HepG2 (cell line): Measurements from ENCODE around the gene PGM3. TPM values are rescaled to one million over a fixed set of nuclear protein-coding genes. Genes with fewer than 3 reads are reported as not detected.

ENCODE experiments used
- ADNP ChIP-seq: sonication (generic); formaldehyde crosslinking; IDR thresholded peaks from 2 replicates; pipeline ENCODE4 v1.4.0; 2020; ENCODE audit warnings: missing genetic modification reagents
- AGO1 ChIP-seq: fragments of 200-400 bp; formaldehyde crosslinking; IDR thresholded peaks from 2 replicates; pipeline ENCODE4 v1.6.1; 2017; ENCODE audit warnings: mild to moderate bottlenecking, low read depth, low read length, moderate library complexity; ENCODE audit not compliant: poor library complexity, severe bottlenecking
- ARHGAP35 ChIP-seq: sonication (generic); formaldehyde crosslinking; IDR thresholded peaks from 2 replicates; pipeline ENCODE4 v1.9.0; 2022; ENCODE audit warnings: mild to moderate bottlenecking, inconsistent platforms, moderate library complexity, missing genetic modification reagents, borderline replicate concordance
- ARID3A ChIP-seq: IDR thresholded peaks from 2 replicates; pipeline ENCODE4 v1.6.1; 2012; ENCODE audit warnings: low read depth, low read length, improper control_type of control experiment
- ARNT ChIP-seq: fragments of 450-650 bp; IDR thresholded peaks from 2 replicates; pipeline ENCODE4 v1.6.1; 2017
- FIP1L1 ChIP-seq: fragments of 200-400 bp; formaldehyde crosslinking; IDR thresholded peaks from 2 replicates; pipeline ENCODE4 v1.6.1; 2018; ENCODE audit warnings: low read depth, mild to moderate bottlenecking, low read length, moderate library complexity, borderline replicate concordance; ENCODE audit not compliant: insufficient read depth
- FLYWCH1 ChIP-seq: sonication (generic); formaldehyde crosslinking; IDR thresholded peaks from 2 replicates; pipeline ENCODE4 v1.8.1; 2023; ENCODE audit warnings: mild to moderate bottlenecking, missing genetic modification reagents
- GATAD1 ChIP-seq: IDR thresholded peaks from 2 replicates; pipeline ENCODE4 v1.6.1; 2016; ENCODE audit warnings: missing genetic modification reagents, missing compliant biosample characterization
- HNRNPK ChIP-seq: fragments of 200-400 bp; formaldehyde crosslinking; IDR thresholded peaks from 2 replicates; pipeline ENCODE4 v1.6.1; 2018; ENCODE audit warnings: low read length, low read depth, moderate library complexity, mild to moderate bottlenecking; ENCODE audit not compliant: poor library complexity, severe bottlenecking
- KAT8 ChIP-seq: IDR thresholded peaks from 2 replicates; pipeline ENCODE4 v1.6.1; 2016; ENCODE audit warnings: missing genetic modification reagents, missing compliant biosample characterization
- KMT2B ChIP-seq: IDR thresholded peaks from 2 replicates; pipeline ENCODE4 v1.6.1; 2016; ENCODE audit warnings: missing genetic modification reagents, missing compliant biosample characterization
- NFE2L2 ChIP-seq: fragments of 150-350 bp; IDR thresholded peaks from 2 replicates; pipeline ENCODE4 v1.6.1; 2014; ENCODE audit warnings: low read length
- NRL ChIP-seq: sonication (generic); formaldehyde crosslinking; IDR thresholded peaks from 2 replicates; pipeline ENCODE4 v1.5.0; 2020; ENCODE audit warnings: missing genetic modification reagents, mild to moderate bottlenecking, moderate library complexity, borderline replicate concordance
- ZBTB49 ChIP-seq: sonication (generic); formaldehyde crosslinking; IDR thresholded peaks from 2 replicates; pipeline ENCODE4 v1.4.0; 2020; ENCODE audit warnings: missing genetic modification reagents, borderline replicate concordance
- ZMYM4 ChIP-seq: sonication (generic); formaldehyde crosslinking; IDR thresholded peaks from 2 replicates; pipeline ENCODE4 v1.8.1; 2023; ENCODE audit warnings: mild to moderate bottlenecking, missing genetic modification reagents
- ZNF281 ChIP-seq: sonication (generic); formaldehyde crosslinking; IDR thresholded peaks from 2 replicates; pipeline ENCODE4 v1.4.0; 2020; ENCODE audit warnings: missing genetic modification reagents, borderline replicate concordance
- ZNF615 ChIP-seq: sonication (generic); formaldehyde crosslinking; IDR thresholded peaks from 2 replicates; pipeline ENCODE4 v1.5.0; 2020; ENCODE audit warnings: mild to moderate bottlenecking, missing genetic modification reagents, borderline replicate concordance
- ZNF678 ChIP-seq: sonication (generic); formaldehyde crosslinking; IDR thresholded peaks from 2 replicates; pipeline ENCODE4 v1.4.0; 2020; ENCODE audit warnings: mild to moderate bottlenecking, missing genetic modification reagents
- ZNF792 ChIP-seq: IDR thresholded peaks from 2 replicates; pipeline ENCODE4 v1.6.1; 2016
- ZNF850 ChIP-seq: sonication (generic); formaldehyde crosslinking; conservative IDR thresholded peaks from 2 replicates; pipeline ENCODE4 v1.9.0; 2021; ENCODE audit warnings: mild to moderate bottlenecking, missing genetic modification reagents
- ZSCAN20 ChIP-seq: sonication (generic); formaldehyde crosslinking; IDR thresholded peaks from 2 replicates; pipeline ENCODE4 v1.4.0; 2020; ENCODE audit warnings: missing genetic modification reagents, mild to moderate bottlenecking, borderline replicate concordance
- polyA plus RNA-seq, 8 experiments: library from polyadenylated mRNA; depleted of rRNA in 3 of 8; stranded (reverse) in 7 of 8; unstranded in 1 of 8; fragments of >200 nt; fragmentation: Illumina TruSeq in 4 of 8; extraction: Trizol in 4 of 8; gene quantifications; 2 replicates each; pipeline versions ENCODE4 v1.2.1 to v1.2.3, GENCODE V29; 2011 to 2016; ENCODE audit warnings: low read depth in 4 of 8, missing spikeins in 1 of 8, mixed read lengths in 1 of 8; ENCODE audit not compliant: insufficient read depth in 1 of 8
- total RNA-seq, 5 experiments: library from RNA; depleted of rRNA; stranded (reverse); fragments of >200 nt; fragmentation: Illumina TruSeq; extraction: Trizol; gene quantifications; 2 replicates each; pipeline ENCODE4 v1.2.3, GENCODE V29; 2016; ENCODE audit warnings: low read depth in 1 of 5
- TF ChIP-seq, protein P1 (sequence below): sonication (generic); formaldehyde crosslinking; IDR thresholded peaks from 2 replicates; pipeline ENCODE4 v1.4.0; 2020; ENCODE audit warnings: missing genetic modification reagents

Gene PGM3
- total and polyA plus RNA-seq, 2 of the 13 experiments (the other 11 are each of a cell fraction or from before 2014, with no cell fraction given): 72.5 to 163 TPM

DNA sequence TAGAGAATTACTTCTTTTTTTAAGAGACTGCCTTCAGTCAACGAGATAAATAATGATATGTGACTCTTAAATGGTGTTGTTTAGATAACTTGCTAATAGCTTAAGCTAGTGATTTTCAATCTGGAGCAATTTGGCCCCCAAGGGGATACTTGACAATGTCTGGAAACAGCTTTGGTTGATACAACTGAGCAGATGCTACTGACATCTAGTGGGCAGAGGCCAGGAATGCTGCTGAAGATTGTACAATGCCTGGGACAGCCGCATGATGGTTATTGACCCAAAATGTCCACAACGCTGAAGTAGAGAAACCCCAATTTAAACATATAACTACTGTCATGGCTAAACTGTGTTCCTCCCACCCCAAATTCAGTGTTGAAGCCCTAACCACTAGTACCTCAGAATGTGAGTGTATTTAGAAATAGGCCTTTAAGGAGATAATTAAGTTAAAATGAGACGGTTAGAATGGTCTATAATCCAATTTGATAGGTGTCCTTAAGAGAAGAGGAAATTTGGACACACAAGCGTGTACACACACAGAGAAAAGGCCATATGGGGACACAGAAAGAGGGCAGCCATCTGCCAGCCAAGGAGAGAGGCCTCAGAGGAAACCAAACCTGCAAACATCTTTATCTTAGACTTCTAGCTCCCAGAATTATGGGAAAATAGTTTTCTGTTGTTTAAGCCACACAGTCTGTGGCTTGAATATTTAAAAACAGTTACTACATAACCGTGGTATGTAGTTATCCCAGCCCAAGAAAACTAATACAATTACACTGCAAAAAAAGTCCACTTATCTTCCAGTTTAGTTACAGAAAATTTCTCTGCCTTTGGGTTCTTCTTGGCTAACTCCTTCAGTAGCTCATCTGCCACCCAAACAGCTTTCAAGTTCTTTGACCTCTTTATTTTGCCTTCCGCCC, 22.3 kb upstream of the PGM3 start (continued):
- TF ChIP-seq ZNF792 (CRISPR knock-in tag): no peak
- TF ChIP-seq ARHGAP35 (CRISPR knock-in tag): no peak
- TF ChIP-seq, protein P1, sequence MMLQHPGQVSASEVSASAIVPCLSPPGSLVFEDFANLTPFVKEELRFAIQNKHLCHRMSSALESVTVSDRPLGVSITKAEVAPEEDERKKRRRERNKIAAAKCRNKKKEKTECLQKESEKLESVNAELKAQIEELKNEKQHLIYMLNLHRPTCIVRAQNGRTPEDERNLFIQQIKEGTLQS (CRISPR knock-in tag): no peak
- no peak for TF ChIP-seq ZSCAN20
- no peak for TF ChIP-seq FIP1L1
- TF ChIP-seq HNRNPK: no peak
- TF ChIP-seq NRL (CRISPR knock-in tag): no peak
- TF ChIP-seq ZNF615 (CRISPR knock-in tag): no peak
- TF ChIP-seq ZNF281 (CRISPR knock-in tag): no peak
- no peak for TF ChIP-seq ADNP
- TF ChIP-seq FLYWCH1 (CRISPR knock-in tag): no peak
- TF ChIP-seq KAT8 (CRISPR knock-in tag): 0 out of 2 replicates have a peak, but pooled peaks have one; percentile 24
- TF ChIP-seq ARNT: no peak
- TF ChIP-seq ZNF850: no peak
- TF ChIP-seq GATAD1 (CRISPR knock-in tag): no peak
- TF ChIP-seq ZNF678 (CRISPR knock-in tag): no peak
- no peak for TF ChIP-seq NFE2L2
- peak; percentile 59 for TF ChIP-seq ZMYM4 (CRISPR knock-in tag)
- TF ChIP-seq ARID3A: 0 out of 2 replicates have a peak, but pooled peaks have one; percentile 12
- TF ChIP-seq ZBTB49: no peak
- no peak for TF ChIP-seq KMT2B (CRISPR knock-in tag)
- no peak for TF ChIP-seq AGO1
